HG02759 (cell line): ENCODE results near the gene AK9.
A peak's percentile ranks its signal among the peaks of the same experiment; 100 is the strongest.
"Not testable (repeated sequence)": the region's sequence is repeated elsewhere in the genome, so short reads cannot be mapped to it uniquely, and the experiment has no call there.

ENCODE experiments used
- ATAC-seq: cut with Tn5 transposase; IDR thresholded peaks from one replicate; pipeline ENCODE4 v1.9.1; 2021; ENCODE audit warnings: mild to moderate bottlenecking, moderate library complexity; ENCODE audit not compliant: unreplicated experiment

The AK9 gene

GRCh38 chr6:109690737-109691621, at the start of gene AK9, which contains the start of gene FIG4:
AK9 (minus strand) TSS chr6:109691202; CDS start chr6:109675745, 15,457 bp downstream.
FIG4 (plus strand) TSS chr6:109691296; CDS start chr6:109691436, 140 bp downstream.
- peak; percentile 98 for ATAC-seq

- ATAC-seq: no peak
Measured at GRCh38 chr6:109740787-109741186, 49.8 kb upstream of the AK9 start.

- ATAC-seq: no peak
Measured at GRCh38 chr6:109739686-109740085, 48.7 kb upstream of the AK9 start.

- no peak for ATAC-seq
Measured at GRCh38 chr6:109738667-109739066, 47.7 kb upstream of the AK9 start.

- ATAC-seq: no peak
Measured at GRCh38 chr6:109738255-109738654, 47.3 kb upstream of the AK9 start.

- no peak for ATAC-seq
Measured at GRCh38 chr6:109736273-109737025, 45.4 kb upstream of the AK9 start.

- not testable (repeated sequence) for ATAC-seq
Measured at GRCh38 chr6:109725250-109725649, 34.2 kb upstream of the AK9 start.

- ATAC-seq: no peak
Measured at GRCh38 chr6:109722564-109723254, 31.7 kb upstream of the AK9 start.

- ATAC-seq: no peak
Measured at GRCh38 chr6:109722011-109722410, 31.0 kb upstream of the AK9 start.

GRCh38 chr6:109720311-109720710, 29.3 kb upstream of the AK9 start:
- ATAC-seq: no peak

GRCh38 chr6:109718991-109719390, 28.0 kb upstream of the AK9 start:
- no peak for ATAC-seq

- ATAC-seq: no peak
Measured at GRCh38 chr6:109717971-109718370, 27.0 kb upstream of the AK9 start.

GRCh38 chr6:109715616-109716015, 24.6 kb upstream of the AK9 start:
- no peak for ATAC-seq

- ATAC-seq: no peak
Measured at GRCh38 chr6:109714611-109715010, 23.6 kb upstream of the AK9 start.

- ATAC-seq: no peak
Measured at GRCh38 chr6:109714166-109714565, 23.2 kb upstream of the AK9 start.

GRCh38 chr6:109713097-109713496, 22.1 kb upstream of the AK9 start:
- ATAC-seq: no peak

- not testable (repeated sequence) for ATAC-seq
Measured at GRCh38 chr6:109708099-109708498, 17.1 kb upstream of the AK9 start.

GRCh38 chr6:109706513-109706912, 15.5 kb upstream of the AK9 start:
- ATAC-seq: no peak

- peak; percentile 91 for ATAC-seq
Measured at GRCh38 chr6:109705258-109705657, 14.3 kb upstream of the AK9 start.

- ATAC-seq: no peak
Measured at GRCh38 chr6:109702791-109703190, 11.8 kb upstream of the AK9 start.

- no peak for ATAC-seq
Measured at GRCh38 chr6:109701774-109702173, 10.8 kb upstream of the AK9 start.
